NOMO-1 treated with DMSO at 0.1 percent for 48 hours (cell line): ENCODE data around the gene MLLT10.

Source experiments
- DNase-seq: peaks from one replicate; lab custom pipeline; 2025; ENCODE audit not compliant: unreplicated experiment; lab: John Stamatoyannopoulos, UW

MLLT10 gene

GRCh38 chr10:21533467-21534279, at the start of gene MLLT10:
Gene MLLT10 (plus strand): TSS chr10:21534232. CDS start chr10:21534645, 413 bp downstream.
- DNase-seq: peak; percentile 90

GRCh38 chr10:21487416-21488180, 46.4 kb upstream of the MLLT10 start:
- DNase-seq: no peak

- DNase-seq: no peak
These were observed 45.6 kb upstream of the MLLT10 start for GRCh38 chr10:21488246-21488956.

- no peak for DNase-seq
These were observed 45.0 kb upstream of the MLLT10 start for GRCh38 chr10:21488957-21489446.

GRCh38 chr10:21490028-21490710, 43.9 kb upstream of the MLLT10 start:
- DNase-seq: no peak

- DNase-seq: no peak
These were observed 43.3 kb upstream of the MLLT10 start for GRCh38 chr10:21490711-21491105.

GRCh38 chr10:21492421-21492820, 41.6 kb upstream of the MLLT10 start:
- no peak for DNase-seq

- no peak for DNase-seq
These were observed 40.2 kb upstream of the MLLT10 start for GRCh38 chr10:21493784-21494183.

GRCh38 chr10:21494191-21495001, 39.6 kb upstream of the MLLT10 start:
- DNase-seq: no peak

GRCh38 chr10:21495002-21495751, 38.9 kb upstream of the MLLT10 start:
- no peak for DNase-seq

GRCh38 chr10:21495752-21496342, 38.2 kb upstream of the MLLT10 start:
- peak; percentile 95 for DNase-seq

GRCh38 chr10:21496343-21497176, 37.5 kb upstream of the MLLT10 start:
- DNase-seq: no peak

- no peak for DNase-seq
These were observed 36.7 kb upstream of the MLLT10 start for GRCh38 chr10:21497177-21497807.

- DNase-seq: no peak
These were observed 35.7 kb upstream of the MLLT10 start for GRCh38 chr10:21498377-21498776.

GRCh38 chr10:21498986-21499385, 35.0 kb upstream of the MLLT10 start:
- DNase-seq: no peak

GRCh38 chr10:21499701-21500577, 34.1 kb upstream of the MLLT10 start:
- DNase-seq: no peak

- DNase-seq: no peak
These were observed 33.5 kb upstream of the MLLT10 start for GRCh38 chr10:21500578-21500910.
